Ishikawa (cell line): ENCODE measurements around the gene ERICH6.

Experiments used
- CEBPB ChIP-seq: IDR thresholded peaks from 2 replicates; pipeline ENCODE4 v1.6.1; 2012
- CREB1 ChIP-seq: IDR thresholded peaks from 2 replicates; pipeline ENCODE4 v1.6.1; 2012; ENCODE audit warnings: low read depth
- EGR1 ChIP-seq: IDR thresholded peaks from 2 replicates; pipeline ENCODE4 v1.6.1; 2012
- EP300 ChIP-seq: IDR thresholded peaks from 2 replicates; pipeline ENCODE4 v1.6.1; 2012; ENCODE audit warnings: borderline replicate concordance
- FOXM1 ChIP-seq: IDR thresholded peaks from 2 replicates; pipeline ENCODE4 v1.6.1; 2012; ENCODE audit warnings: low read depth, borderline replicate concordance
- NFIC ChIP-seq: IDR thresholded peaks from 2 replicates; pipeline ENCODE4 v1.6.1; 2012
- RAD21 ChIP-seq: IDR thresholded peaks from 2 replicates; pipeline ENCODE4 v1.6.1; 2012; ENCODE audit warnings: low read depth
- TAF1 ChIP-seq: IDR thresholded peaks from 2 replicates; pipeline ENCODE4 v1.6.1; 2012; ENCODE audit warnings: low read depth, mild to moderate bottlenecking
- TCF12 ChIP-seq: IDR thresholded peaks from 2 replicates; pipeline ENCODE4 v1.6.1; 2012; ENCODE audit warnings: low read depth
- TEAD4 ChIP-seq: IDR thresholded peaks from 2 replicates; pipeline ENCODE4 v1.6.1; 2012
- YY1 ChIP-seq: IDR thresholded peaks from 2 replicates; pipeline ENCODE4 v1.6.1; 2012; ENCODE audit warnings: low read depth
- ZBTB7A ChIP-seq: IDR thresholded peaks from 2 replicates; pipeline ENCODE4 v1.6.1; 2012; ENCODE audit warnings: low read depth
- TF ChIP-seq, protein P1 (sequence below): IDR thresholded peaks from 2 replicates; pipeline ENCODE4 v1.6.1; 2012; ENCODE audit warnings: low read depth, mild to moderate bottlenecking
- TF ChIP-seq, protein P2 (sequence below): IDR thresholded peaks from 2 replicates; pipeline ENCODE4 v1.6.1; 2012
- TF ChIP-seq, protein P3 (sequence below): IDR thresholded peaks from 2 replicates; pipeline ENCODE4 v1.6.1; 2012

ERICH6 gene

DNA sequence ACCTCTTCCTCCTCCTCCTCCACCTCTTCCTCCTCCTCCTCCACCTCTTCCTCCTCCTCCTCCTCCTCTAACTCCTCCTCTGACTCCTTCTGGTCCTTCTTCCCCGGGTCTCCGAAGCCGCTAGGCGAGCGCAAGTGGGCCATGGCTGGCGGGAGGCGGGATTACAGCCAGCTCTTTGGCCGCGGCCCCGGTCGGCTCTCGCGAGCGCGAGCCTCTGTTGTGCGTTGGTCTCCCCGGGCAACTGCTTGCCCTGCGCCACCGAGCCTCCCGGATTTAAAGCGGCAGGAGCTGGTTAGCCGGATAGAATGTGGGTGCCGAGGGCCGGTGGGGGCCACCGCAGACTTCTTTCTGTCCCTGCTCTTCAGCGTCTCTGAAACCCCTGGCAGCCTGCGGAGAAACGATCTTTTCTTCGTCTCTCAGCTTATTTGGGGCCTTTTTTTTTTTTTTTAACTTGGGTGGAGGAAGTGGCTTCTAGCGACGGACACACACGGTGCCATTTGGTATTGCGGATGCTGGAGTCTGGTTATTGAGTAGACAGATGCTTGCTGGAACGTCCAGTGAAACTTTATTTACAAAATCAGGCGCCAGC lies at the start of gene ERICH6:
Gene ERICH6 (minus strand): TSS at position 165 of the 589 bp plus-strand sequence. CDS start 22 bp downstream, at position 143.
- TF ChIP-seq CEBPB (no peak), YY1 (peak; percentile 59; the same call in 1 of the 2 replicates), NFIC (peak; percentile 34; the same call in 1 of the 2 replicates), TAF1 (peak; percentile 40; the same call in 1 of the 2 replicates), ZBTB7A (0 out of 2 replicates have a peak, but pooled peaks have one; percentile 3), RAD21 (no peak), TEAD4 (peak; percentile 6; the same call in 1 of the 2 replicates)
- TF ChIP-seq, protein P1, sequence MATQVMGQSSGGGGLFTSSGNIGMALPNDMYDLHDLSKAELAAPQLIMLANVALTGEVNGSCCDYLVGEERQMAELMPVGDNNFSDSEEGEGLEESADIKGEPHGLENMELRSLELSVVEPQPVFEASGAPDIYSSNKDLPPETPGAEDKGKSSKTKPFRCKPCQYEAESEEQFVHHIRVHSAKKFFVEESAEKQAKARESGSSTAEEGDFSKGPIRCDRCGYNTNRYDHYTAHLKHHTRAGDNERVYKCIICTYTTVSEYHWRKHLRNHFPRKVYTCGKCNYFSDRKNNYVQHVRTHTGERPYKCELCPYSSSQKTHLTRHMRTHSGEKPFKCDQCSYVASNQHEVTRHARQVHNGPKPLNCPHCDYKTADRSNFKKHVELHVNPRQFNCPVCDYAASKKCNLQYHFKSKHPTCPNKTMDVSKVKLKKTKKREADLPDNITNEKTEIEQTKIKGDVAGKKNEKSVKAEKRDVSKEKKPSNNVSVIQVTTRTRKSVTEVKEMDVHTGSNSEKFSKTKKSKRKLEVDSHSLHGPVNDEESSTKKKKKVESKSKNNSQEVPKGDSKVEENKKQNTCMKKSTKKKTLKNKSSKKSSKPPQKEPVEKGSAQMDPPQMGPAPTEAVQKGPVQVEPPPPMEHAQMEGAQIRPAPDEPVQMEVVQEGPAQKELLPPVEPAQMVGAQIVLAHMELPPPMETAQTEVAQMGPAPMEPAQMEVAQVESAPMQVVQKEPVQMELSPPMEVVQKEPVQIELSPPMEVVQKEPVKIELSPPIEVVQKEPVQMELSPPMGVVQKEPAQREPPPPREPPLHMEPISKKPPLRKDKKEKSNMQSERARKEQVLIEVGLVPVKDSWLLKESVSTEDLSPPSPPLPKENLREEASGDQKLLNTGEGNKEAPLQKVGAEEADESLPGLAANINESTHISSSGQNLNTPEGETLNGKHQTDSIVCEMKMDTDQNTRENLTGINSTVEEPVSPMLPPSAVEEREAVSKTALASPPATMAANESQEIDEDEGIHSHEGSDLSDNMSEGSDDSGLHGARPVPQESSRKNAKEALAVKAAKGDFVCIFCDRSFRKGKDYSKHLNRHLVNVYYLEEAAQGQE, result no peak
- TF ChIP-seq, protein P2, sequence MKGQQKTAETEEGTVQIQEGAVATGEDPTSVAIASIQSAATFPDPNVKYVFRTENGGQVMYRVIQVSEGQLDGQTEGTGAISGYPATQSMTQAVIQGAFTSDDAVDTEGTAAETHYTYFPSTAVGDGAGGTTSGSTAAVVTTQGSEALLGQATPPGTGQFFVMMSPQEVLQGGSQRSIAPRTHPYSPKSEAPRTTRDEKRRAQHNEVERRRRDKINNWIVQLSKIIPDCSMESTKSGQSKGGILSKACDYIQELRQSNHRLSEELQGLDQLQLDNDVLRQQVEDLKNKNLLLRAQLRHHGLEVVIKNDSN, result no peak

DNA sequence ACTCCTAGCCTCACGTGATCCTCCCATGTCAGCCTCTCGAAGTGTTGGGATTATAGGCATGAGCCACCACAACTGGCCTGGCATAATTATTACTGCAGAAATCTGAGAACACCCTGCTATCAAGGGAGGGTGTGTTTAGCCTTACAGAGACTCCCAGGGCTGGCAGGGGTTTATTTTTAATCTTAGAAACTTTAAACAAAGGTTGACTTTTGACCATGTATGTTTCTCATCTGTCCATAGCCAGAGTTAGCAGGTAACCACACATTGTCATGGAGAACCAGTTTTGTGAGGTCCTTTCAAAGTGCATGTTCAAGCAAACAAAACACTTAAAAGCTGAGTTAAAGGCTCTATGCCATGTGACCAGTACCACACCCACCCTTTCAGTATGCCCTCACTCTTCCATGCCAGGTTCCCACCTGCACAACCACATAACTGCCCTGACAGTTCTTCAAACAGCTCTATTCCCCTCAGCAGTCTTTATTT lies 48.1 kb upstream of the ERICH6 start:
- TF ChIP-seq, protein P2, result peak; percentile 74
- TF ChIP-seq EGR1, result no peak

DNA sequence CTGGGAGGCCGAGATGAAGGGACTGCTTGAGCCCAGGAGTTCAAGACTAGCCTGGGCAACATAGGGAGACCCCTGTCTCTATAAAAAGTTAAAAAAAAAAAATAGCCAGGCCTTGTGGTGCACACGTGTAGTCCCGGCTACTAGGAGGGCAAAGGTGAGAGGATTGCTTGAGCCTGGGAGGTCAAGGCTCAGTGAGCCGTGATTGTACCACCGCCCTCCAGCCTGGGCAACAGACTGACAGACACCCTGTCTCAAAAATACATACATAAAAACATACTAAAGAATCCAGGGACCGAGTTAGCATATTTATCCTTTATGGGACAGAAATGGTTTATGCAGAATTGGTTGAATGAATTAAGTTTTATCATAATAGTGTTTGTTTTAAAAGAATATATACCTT lies 45.5 kb upstream of the ERICH6 start:
- TF ChIP-seq ZBTB7A (no peak), RAD21 (no peak), CEBPB (no peak), TCF12 (no peak), EGR1 (no peak), EP300 (no peak)

DNA sequence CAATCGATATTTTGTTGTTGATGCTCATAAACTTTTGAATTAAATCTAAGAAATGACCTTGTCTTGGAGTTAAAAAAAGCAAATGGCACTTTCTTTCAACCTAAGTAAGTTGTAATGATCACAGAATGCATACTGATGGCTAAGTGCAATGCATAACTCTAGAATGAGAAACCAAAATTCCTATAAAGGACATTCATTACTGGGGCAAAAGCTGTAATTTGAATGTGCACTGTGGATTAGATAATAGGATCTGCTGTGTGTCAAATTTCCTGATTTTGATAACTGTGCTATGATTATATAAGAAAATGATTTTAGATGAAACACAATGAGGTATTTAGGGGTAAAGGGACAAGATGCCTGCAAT lies 44.9 kb upstream of the ERICH6 start:
- TF ChIP-seq YY1, result no peak
- TF ChIP-seq, protein P3, sequence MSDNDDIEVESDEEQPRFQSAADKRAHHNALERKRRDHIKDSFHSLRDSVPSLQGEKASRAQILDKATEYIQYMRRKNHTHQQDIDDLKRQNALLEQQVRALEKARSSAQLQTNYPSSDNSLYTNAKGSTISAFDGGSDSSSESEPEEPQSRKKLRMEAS, result no peak
- TF ChIP-seq EP300, result no peak
- TF ChIP-seq CEBPB, result no peak
- no peak for TF ChIP-seq EGR1
- TF ChIP-seq TCF12, result no peak
- no peak for TF ChIP-seq CREB1
- no peak for TF ChIP-seq FOXM1
- TF ChIP-seq RAD21, result no peak
- TF ChIP-seq NFIC, result no peak

DNA sequence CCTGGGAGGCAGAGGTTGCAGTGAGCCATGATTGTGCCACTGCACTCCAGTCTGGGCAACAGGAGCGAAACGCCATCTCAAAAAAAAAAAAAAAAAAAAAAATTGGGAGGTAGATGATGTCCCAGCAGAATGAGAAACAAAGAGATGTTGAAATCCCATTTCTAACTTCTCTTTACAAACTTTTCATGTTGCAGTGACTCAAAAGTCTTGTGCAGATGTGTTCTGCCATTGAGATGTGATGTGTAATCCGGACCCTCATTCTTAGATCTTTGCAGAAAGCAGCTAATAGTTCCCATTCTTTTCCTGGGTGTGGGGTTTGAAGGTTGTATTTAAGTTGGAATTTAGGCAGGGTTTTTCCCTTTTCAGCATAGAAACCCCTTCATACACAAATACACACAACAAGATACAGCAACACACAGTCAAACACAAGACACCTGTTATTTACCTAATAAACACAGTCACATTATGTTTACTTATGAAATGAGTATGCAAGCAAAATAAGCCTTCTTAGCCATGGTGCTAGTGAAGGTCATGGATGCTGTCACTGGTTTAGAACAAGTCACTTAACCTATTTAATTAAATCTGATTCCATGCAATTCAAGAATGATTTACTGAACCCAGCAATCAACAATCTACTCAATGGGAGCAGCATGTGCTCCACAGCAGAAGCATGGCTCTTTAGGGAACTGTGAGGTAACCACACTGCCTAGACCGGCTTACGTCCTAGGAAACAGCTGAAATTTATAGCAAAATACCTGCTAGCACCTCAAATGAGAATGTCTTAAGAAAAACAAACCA lies 44.4 kb upstream of the ERICH6 start:
- TF ChIP-seq CREB1 (no peak), TCF12 (no peak), YY1 (no peak), EP300 (no peak), TEAD4 (no peak), NFIC (no peak)
- TF ChIP-seq, protein P1, result no peak
- TF ChIP-seq, protein P3, result no peak

DNA sequence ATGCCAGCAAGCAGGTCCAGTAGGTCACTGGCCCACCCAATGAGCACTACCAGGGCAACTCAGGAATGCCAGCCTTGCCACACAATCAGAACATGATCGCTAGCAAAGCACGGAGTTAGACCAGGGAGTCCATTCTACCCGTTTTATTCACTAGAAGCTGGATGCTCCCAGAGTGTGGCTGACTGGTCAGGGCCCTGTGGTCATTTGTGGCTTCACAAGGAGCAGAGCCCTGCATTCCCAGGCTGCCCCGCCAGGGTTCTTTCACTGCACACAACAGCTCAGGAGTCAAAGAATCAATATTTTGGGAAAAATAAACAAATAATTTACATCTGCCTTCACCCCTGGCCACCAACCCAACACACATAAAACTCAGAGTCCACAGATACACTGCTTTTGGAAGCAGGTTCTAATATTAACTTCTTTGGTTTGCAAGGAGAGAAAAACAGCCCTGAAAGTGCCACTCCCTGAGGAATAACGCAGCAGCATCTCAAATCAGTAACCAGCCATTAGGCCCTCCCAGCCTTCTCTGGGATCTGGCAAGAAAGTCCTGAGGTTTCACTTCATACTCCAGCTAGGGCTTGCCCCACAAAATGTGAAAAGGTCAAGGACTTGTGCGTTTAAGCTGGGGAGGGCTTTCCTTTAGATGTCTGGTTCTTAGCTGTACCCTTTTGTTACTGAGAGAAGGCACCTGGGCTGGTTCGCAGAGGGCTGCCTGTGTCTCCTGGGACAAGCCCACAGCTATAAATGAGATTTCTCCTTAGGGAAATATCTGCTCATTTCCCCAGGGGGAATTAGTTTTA lies 43.3 kb upstream of the ERICH6 start:
- no peak for TF ChIP-seq RAD21
- no peak for TF ChIP-seq EGR1
- TF ChIP-seq, protein P3, result no peak
